ENCODE results near the gene MBOAT1. TPM values are rescaled to one million over a fixed set of nuclear protein-coding genes. Genes with fewer than 3 reads are reported as not detected.
"Not testable (repeated sequence)": the region's sequence is repeated elsewhere in the genome, so short reads cannot be mapped to it uniquely, and the experiment has no call there.

Gene MBOAT1
- total RNA-seq, 2 experiments from 2014 or later = 13.4 to 14.0 TPM

- CTCF ChIA-PET = interaction anchor here (1.9 kb wide), 1 partner anchor 34 kb away, joined by 4 read pairs; no protein-coding TSS in a partner anchor
- Mint-ChIP-seq H3K27ac (no peak overlapping the region), H3K9me3 (no peaks in the 10 kb centered on the region)
Observed at GRCh38 chr6:20160541-20161283, 51.6 kb downstream of the MBOAT1 start.

GRCh38 chr6:20159781-20160540, 52.3 kb downstream of the MBOAT1 start:
- Mint-ChIP-seq H3K36me3 (no peaks in the 10 kb centered on the region), H3K27ac (no peak overlapping the region), H3K9me3 (no peaks in the 10 kb centered on the region), H3K4me1 (ENCODE audit: low read depth) (peaks cover 5% of the 10 kb centered on the region), H3K4me3 (no peak overlapping the region), H3K27me3 (no peaks in the 10 kb centered on the region)
- intact Hi-C loops (cut with micrococcal nuclease) = no loop called here
- POLR2A ChIA-PET = no interaction called here
- no peak for DNase-seq
- CTCF ChIA-PET = no interaction called here

More at GRCh38 chr6:20160541-20161283, 51.6 kb downstream of the MBOAT1 start:
- Mint-ChIP-seq H3K4me3 (no peak overlapping the region), H3K36me3 (no peaks in the 10 kb centered on the region), H3K4me1 (ENCODE audit: low read depth) (peaks cover 5% of the 10 kb centered on the region), H3K27me3 (no peaks in the 10 kb centered on the region)
- no peak for DNase-seq
- POLR2A ChIA-PET = no interaction called here
- intact Hi-C loops (cut with micrococcal nuclease) = no loop called here

- H3K27ac Mint-ChIP-seq = no peak overlapping the region
- intact Hi-C loops (cut with micrococcal nuclease) = no loop called here
- no peak for DNase-seq
- H3K4me1 Mint-ChIP-seq (ENCODE audit: low read depth) = peaks cover 5% of the 10 kb centered on the region
- CTCF ChIA-PET = interaction anchor here (0.6 kb wide), 1 partner anchor 19 kb away, joined by 3 read pairs; no protein-coding TSS in a partner anchor
- POLR2A ChIA-PET = no interaction called here
- H3K9me3 Mint-ChIP-seq = no peaks in the 10 kb centered on the region
- H3K27me3 Mint-ChIP-seq = no peaks in the 10 kb centered on the region
- no peaks in the 10 kb centered on the region for H3K36me3 Mint-ChIP-seq
- no peak overlapping the region for H3K4me3 Mint-ChIP-seq
Observed at GRCh38 chr6:20159098-20159497, 53.2 kb downstream of the MBOAT1 start.

GRCh38 chr6:20158676-20159075, 53.6 kb downstream of the MBOAT1 start:
- H3K4me3 Mint-ChIP-seq = no peak overlapping the region
- ChIA-PET POLR2A (no interaction called here), CTCF (interaction anchor here (0.6 kb wide), 1 partner anchor 18 kb away, joined by 3 read pairs; no protein-coding TSS in a partner anchor)
- no peaks in the 10 kb centered on the region for H3K27me3 Mint-ChIP-seq
- no peaks in the 10 kb centered on the region for H3K9me3 Mint-ChIP-seq
- H3K36me3 Mint-ChIP-seq = no peaks in the 10 kb centered on the region
- no peak for DNase-seq
- H3K4me1 Mint-ChIP-seq (ENCODE audit: low read depth) = peaks cover 5% of the 10 kb centered on the region
- intact Hi-C loops (cut with micrococcal nuclease) = no loop called here
- H3K27ac Mint-ChIP-seq = no peak overlapping the region

- no peak for DNase-seq
- H3K27ac Mint-ChIP-seq = no peak overlapping the region
- intact Hi-C loops (cut with micrococcal nuclease) = no loop called here
- CTCF ChIA-PET = interaction anchor here (1.8 kb wide), 1 partner anchor 30 kb away, joined by 7 read pairs; no protein-coding TSS in a partner anchor
- no peaks in the 10 kb centered on the region for H3K27me3 Mint-ChIP-seq
- no peak overlapping the region for H3K4me3 Mint-ChIP-seq
- H3K36me3 Mint-ChIP-seq = no peaks in the 10 kb centered on the region
- H3K4me1 Mint-ChIP-seq (ENCODE audit: low read depth) = no peaks in the 10 kb centered on the region
- POLR2A ChIA-PET = no interaction called here
- H3K9me3 Mint-ChIP-seq = no peaks in the 10 kb centered on the region
Observed at GRCh38 chr6:20156824-20157223, 55.4 kb downstream of the MBOAT1 start.

GRCh38 chr6:20154753-20155152, 57.5 kb downstream of the MBOAT1 start:
- intact Hi-C loops (cut with micrococcal nuclease) = no loop called here
- no peaks in the 10 kb centered on the region for H3K9me3 Mint-ChIP-seq
- no peaks in the 10 kb centered on the region for H3K4me1 Mint-ChIP-seq (ENCODE audit: low read depth)
- CTCF ChIA-PET = no interaction called here
- no peak overlapping the region for H3K27ac Mint-ChIP-seq
- DNase-seq = no peak
- H3K4me3 Mint-ChIP-seq = no peak overlapping the region
- no peaks in the 10 kb centered on the region for H3K27me3 Mint-ChIP-seq
- H3K36me3 Mint-ChIP-seq = peaks cover 10% of the 10 kb centered on the region
- POLR2A ChIA-PET = no interaction called here

- no peaks in the 10 kb centered on the region for H3K4me1 Mint-ChIP-seq (ENCODE audit: low read depth)
- CTCF ChIA-PET = no interaction called here
Observed at GRCh38 chr6:20153194-20153593, 59.1 kb downstream of the MBOAT1 start.

GRCh38 chr6:20148433-20148832, 63.8 kb downstream of the MBOAT1 start:
- CTCF ChIA-PET = no interaction called here
- H3K4me3 Mint-ChIP-seq = no peak overlapping the region
- H3K27ac Mint-ChIP-seq = no peak overlapping the region
- intact Hi-C loops (cut with micrococcal nuclease) = no loop called here
- POLR2A ChIA-PET = no interaction called here
- peaks cover 11% of the 10 kb centered on the region for H3K9me3 Mint-ChIP-seq
- no peak for DNase-seq
- no peaks in the 10 kb centered on the region for H3K27me3 Mint-ChIP-seq
- H3K4me1 Mint-ChIP-seq (ENCODE audit: low read depth) = no peaks in the 10 kb centered on the region
- peaks cover 28% of the 10 kb centered on the region for H3K36me3 Mint-ChIP-seq

More at GRCh38 chr6:20153194-20153593, 59.1 kb downstream of the MBOAT1 start:
- POLR2A ChIA-PET = no interaction called here
- Mint-ChIP-seq H3K36me3 (peaks cover 15% of the 10 kb centered on the region), H3K27me3 (no peaks in the 10 kb centered on the region), H3K4me3 (no peak overlapping the region), H3K27ac (no peak overlapping the region), H3K9me3 (no peaks in the 10 kb centered on the region)
- DNase-seq = no peak
- intact Hi-C loops (cut with micrococcal nuclease) = no loop called here

- POLR2A ChIA-PET = interaction anchor here (0.6 kb wide), 1 partner anchor 45 kb away, joined by 4 read pairs; no protein-coding TSS in a partner anchor
- Mint-ChIP-seq H3K4me1 (ENCODE audit: low read depth) (no peaks in the 10 kb centered on the region), H3K27ac (no peak overlapping the region), H3K36me3 (peaks cover 34% of the 10 kb centered on the region), H3K27me3 (no peaks in the 10 kb centered on the region), H3K9me3 (peaks cover 11% of the 10 kb centered on the region), H3K4me3 (no peak overlapping the region)
- intact Hi-C loops (cut with micrococcal nuclease) = no loop called here
- CTCF ChIA-PET = no interaction called here
- DNase-seq = no peak
Observed at GRCh38 chr6:20147469-20147868, 64.8 kb downstream of the MBOAT1 start.

GRCh38 chr6:20146831-20147230, 65.4 kb downstream of the MBOAT1 start:
- Mint-ChIP-seq H3K36me3 (peaks cover 34% of the 10 kb centered on the region), H3K9me3 (peaks cover 11% of the 10 kb centered on the region)
- H3K27me3 Mint-ChIP-seq; H3K27ac Mint-ChIP-seq; POLR2A ChIA-PET; intact Hi-C loops (cut with micrococcal nuclease); H3K4me1 Mint-ChIP-seq (ENCODE audit: low read depth); CTCF ChIA-PET; DNase-seq; H3K4me3 Mint-ChIP-seq: not testable (repeated sequence)

- Mint-ChIP-seq H3K27me3 (no peaks in the 10 kb centered on the region), H3K27ac (no peak overlapping the region), H3K4me1 (ENCODE audit: low read depth) (no peaks in the 10 kb centered on the region), H3K9me3 (peaks cover 11% of the 10 kb centered on the region), H3K36me3 (peaks cover 33% of the 10 kb centered on the region), H3K4me3 (no peak overlapping the region)
- intact Hi-C loops (cut with micrococcal nuclease) = no loop called here
- ChIA-PET CTCF (no interaction called here), POLR2A (no interaction called here)
- DNase-seq = no peak
Observed at GRCh38 chr6:20146291-20146690, 66.0 kb downstream of the MBOAT1 start.

GRCh38 chr6:20142866-20143265, 69.4 kb downstream of the MBOAT1 start:
- no peaks in the 10 kb centered on the region for H3K4me1 Mint-ChIP-seq (ENCODE audit: low read depth)
- intact Hi-C loops (cut with micrococcal nuclease) = no loop called here
- peaks cover 11% of the 10 kb centered on the region for H3K9me3 Mint-ChIP-seq
- peaks cover 28% of the 10 kb centered on the region for H3K36me3 Mint-ChIP-seq
- no peaks in the 10 kb centered on the region for H3K27me3 Mint-ChIP-seq
- DNase-seq = no peak
- no peak overlapping the region for H3K27ac Mint-ChIP-seq
- H3K4me3 Mint-ChIP-seq = no peak overlapping the region
- ChIA-PET CTCF (no interaction called here), POLR2A (no interaction called here)
